GM21825 (cell line): ENCODE results near the gene FIP1L1.
"Not testable (repeated sequence)": the region's sequence is repeated elsewhere in the genome, so short reads cannot be mapped to it uniquely, and the experiment has no call there.

Experiments
- ATAC-seq: cut with Tn5 transposase; IDR thresholded peaks from one replicate; pipeline ENCODE4 v1.9.1; 2021; ENCODE audit warnings: mild to moderate bottlenecking, moderate library complexity; ENCODE audit not compliant: unreplicated experiment

The FIP1L1 gene

GRCh38 chr4:53465891-53466290, 88.5 kb downstream of the FIP1L1 start:
- no peak for ATAC-seq

GRCh38 chr4:53466576-53466975, 89.1 kb downstream of the FIP1L1 start:
- ATAC-seq, result not testable (repeated sequence)

DNA sequence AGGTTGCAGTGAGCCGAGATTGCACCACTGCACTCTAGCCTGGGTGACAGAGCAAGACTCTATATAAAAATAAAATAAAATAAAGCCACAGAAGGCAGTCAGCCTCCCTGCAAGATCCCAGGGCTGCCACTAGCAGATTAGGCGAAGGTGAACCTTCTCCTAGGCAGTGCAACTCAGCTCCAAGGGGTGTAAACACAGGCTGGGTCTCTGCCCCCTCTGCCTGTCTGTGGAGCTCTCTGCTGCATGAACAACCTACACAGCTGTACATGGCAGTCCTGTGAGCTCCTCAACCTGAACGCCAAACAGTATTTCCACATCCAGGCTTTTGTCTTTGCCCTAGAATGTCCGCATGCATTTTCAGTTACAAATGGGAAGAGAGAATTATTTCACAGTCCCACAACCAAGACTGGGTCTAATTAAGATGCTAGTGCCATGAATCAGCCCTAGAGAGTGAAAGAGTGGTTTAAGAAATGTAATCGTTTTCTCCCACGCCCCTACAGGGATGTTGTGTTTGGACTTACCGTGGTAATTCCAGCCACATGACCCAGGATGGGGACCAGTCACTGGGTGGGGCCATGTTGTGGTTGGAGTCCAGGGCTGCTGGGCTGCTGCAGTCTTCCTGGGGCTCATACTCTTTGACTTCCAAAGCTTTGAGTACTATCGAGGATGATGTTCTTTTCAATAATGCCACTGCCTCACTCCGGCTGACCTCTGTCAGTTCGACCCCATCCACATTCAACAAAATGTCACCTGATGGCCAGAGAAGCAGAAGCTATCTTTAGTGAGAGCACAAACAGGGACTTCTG, 99.0 kb downstream of the FIP1L1 start:
- no peak for ATAC-seq

DNA sequence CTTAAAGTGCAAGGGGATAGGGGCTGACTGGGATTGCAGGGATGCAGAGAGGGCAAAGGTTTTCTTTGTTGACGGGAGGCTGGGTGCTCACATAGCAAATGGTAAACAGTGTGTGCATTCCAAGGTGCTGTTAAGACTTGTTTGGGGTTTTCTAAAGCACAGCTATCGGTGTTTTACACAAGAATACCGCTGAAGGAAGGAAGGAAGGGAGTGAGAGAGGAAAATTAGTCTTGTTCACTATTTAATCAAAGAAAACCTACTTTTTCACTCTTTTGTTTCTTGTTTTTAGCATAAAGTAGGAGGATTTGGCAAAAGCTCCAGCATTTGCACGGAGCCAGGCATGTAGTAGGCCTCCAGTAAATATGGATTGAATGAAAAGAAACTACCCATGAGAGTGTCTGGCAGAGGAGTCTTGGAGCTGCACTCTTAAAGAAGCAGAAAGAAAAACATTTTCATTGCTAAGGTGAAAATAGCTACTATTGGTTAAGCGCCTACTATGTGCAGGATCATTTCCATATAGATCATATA, 99.7 kb downstream of the FIP1L1 start:
- no peak for ATAC-seq

GRCh38 chr4:53477636-53478035, 100.2 kb downstream of the FIP1L1 start:
- no peak for ATAC-seq

DNA sequence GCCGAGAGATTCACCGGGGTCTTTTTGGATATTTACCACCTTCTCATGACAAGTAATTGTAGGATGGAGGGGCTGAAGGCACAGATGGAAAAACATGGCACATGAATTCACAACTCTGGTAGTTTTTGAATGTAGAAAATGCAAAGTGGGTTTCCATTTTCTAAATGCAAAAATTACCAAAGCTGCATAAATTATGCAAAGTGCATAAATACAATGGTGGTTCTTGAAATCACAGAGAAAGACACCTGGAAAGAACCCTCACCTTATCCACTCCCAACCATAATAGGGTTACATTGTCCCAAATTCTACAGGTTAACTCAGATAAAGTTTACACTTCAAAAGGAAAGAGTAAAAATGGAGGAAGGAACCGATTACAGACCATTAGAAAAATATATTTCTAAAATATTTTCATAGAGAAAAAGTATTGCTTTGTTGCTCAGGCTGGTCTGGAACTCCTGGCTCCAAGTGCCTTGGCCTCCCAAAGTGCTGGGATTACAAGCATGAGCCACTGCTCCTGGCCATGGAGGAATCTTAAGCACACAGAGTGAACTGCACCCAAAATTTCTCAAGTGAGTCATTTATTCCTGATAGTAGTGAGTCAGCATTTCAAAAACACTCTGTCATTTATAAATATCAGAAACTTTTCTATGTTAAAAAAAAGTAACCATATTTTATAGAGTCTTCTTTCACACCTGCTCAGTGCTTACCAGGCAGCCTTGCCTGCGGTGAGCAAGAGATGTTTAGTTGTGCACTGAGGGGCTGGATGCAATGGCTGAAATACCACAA, 101.4 kb downstream of the FIP1L1 start:
- no peak for ATAC-seq

- ATAC-seq, result no peak
Observed at GRCh38 chr4:53479736-53480525, 102.5 kb downstream of the FIP1L1 start.

DNA sequence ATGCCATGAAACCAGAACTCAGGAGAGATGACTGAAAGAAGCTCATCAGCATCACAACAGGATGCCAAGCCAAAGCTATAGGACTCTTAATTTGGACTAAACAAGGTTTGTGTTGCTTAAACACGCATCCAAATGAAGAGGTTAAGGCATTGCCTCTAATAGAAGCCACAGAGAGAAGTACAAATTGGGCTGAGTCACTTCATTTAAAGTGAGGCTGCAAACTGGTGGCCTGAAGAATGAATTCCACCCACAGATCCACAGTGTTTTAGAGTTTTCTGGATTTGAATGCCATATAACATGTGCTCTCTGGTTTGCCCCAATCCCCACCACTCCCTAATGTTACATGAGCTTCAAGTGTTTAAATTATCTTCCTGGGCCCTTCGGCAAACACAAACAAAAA, 103.5 kb downstream of the FIP1L1 start:
- no peak for ATAC-seq

GRCh38 chr4:53481586-53481985, 104.1 kb downstream of the FIP1L1 start:
- ATAC-seq, result no peak

DNA sequence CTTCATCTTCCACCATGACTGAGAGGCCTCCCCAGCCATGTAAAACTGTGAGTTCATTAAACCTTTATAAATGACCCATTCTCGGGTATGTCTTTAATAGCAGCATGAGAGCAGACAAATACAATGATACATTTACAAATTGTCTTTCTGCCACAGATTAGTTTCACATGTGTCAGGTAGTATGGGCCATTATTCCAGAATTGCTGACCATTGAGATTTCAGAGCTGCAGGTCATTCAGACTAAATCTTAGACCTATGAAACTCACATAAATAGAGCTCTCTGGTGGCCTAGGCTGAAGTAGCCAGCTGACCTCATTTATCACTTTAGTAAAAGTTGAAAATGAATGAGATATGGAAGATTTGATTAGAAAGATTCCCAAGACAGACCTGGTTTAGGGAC, 105.8 kb downstream of the FIP1L1 start:
- no peak for ATAC-seq

DNA sequence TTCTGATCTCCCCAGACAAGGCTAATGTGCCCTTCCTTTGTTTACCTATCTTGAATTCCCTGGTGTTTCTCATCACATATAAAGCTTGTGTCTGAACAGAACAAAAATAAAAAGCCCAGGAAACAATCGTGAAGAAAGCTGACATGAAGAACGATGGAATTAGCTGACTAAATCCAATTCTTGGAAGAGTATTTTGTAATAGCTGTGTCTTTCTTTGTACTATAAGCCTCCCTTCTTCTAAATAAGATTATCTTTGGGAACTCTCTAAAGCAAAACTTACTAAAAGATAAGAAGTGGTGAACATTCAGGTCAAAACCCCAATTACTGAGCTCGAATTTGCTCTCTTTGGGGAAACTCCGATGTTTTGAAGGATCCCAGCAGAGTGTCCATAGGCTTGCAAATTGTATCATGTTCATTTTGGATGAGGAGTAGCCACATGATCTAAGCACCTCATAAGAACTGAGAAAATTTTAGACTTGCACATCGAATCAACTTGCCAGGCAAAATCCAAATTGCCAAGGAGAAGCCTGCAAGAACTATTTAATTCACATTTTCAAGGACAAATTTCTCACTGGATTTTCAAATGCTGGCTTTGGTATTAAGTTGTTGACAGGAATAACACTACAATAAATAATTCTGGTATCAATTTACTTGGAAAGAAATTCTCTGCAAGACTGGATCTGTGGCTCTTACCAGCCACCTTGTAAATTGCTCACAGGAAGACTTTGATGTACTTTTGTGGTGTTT, 107.6 kb downstream of the FIP1L1 start:
- no peak for ATAC-seq

- ATAC-seq, result no peak
Observed at GRCh38 chr4:53485658-53486040, 108.2 kb downstream of the FIP1L1 start.

GRCh38 chr4:53487766-53488165, 110.3 kb downstream of the FIP1L1 start:
- ATAC-seq, result no peak

DNA sequence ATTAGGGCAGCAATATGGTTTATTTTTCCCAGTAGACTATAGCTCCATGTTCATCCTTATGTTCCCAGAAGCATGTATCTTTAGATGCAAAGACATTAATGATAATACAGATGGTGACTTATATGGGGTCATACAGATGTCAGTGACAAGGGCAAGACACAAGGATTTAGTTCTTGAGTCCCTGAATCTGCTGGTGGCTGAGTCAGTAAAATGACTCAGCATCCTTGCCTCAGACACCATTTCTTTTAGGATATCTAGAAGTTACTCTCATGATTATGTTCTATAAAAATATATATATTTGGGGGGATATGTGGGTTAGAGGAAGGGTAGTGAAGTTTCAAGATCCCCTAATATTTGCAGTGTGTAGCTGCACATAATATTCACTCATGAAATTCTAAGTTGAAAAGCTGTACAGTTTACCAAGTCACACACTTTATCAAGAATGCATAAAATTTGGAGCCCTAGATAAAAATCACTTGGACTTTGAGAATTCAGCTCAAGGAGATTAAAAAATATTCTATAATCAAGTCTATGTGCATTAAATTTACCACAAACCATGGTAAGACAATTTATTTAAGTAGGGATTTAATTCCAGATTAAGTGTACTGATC, 111.9 kb downstream of the FIP1L1 start:
- no peak for ATAC-seq

GRCh38 chr4:53490161-53490956, 112.9 kb downstream of the FIP1L1 start:
- ATAC-seq, result no peak

GRCh38 chr4:53490965-53491622, 113.7 kb downstream of the FIP1L1 start:
- ATAC-seq, result no peak

- no peak for ATAC-seq
Observed at GRCh38 chr4:53494851-53495250, 117.4 kb downstream of the FIP1L1 start.

DNA sequence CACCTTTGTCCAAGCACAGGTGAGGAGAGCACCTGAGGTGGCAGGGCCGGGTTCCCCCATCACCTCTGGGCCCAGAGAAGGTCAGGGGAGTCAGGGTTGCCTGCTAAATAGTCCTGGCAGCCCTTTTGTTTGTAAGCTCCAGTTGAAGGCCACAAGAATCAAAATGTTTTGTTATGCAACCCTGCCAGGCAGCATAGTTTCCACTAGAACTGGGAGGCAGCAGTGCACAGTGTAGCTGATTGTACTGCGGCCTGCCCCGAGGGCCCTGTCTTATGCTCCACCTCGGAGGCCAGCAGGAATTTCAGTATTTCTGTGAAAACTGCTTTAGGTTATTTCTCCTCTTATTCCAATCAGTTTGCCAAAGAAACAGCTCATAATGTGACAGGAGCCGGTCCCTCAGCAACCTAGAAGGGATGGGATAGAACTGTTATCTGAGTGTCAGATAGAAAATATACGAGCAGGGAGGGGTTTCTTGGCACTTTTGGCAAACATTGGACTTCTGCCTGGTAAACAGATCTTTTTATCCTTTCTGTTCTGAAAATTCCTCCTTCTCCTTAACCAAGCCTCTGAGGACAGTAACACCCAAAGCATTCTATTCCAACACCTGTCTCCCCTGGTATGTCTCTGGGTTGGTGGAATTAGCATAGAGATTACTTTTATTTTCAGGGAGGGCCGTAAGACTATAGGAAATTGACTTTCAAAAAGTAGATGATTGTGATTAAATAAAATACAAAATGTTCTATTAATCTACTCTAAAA, 120.2 kb downstream of the FIP1L1 start:
- no peak for ATAC-seq
